Upper lobe of left lung (tissue), 6 donors: ENCODE results near the gene CDH18. TPM values are rescaled to one million over a fixed set of nuclear protein-coding genes. Genes with fewer than 3 reads are reported as not detected.

ENCODE experiments used
- ATAC-seq, 2 donors: fragments of 200-7000 bp; cut with Tn5 transposase; one replicate each; pipeline ENCODE4 v1.9.1; 2022; ENCODE audit warnings: mild to moderate bottlenecking in 2 of 2, moderate library complexity in 2 of 2; ENCODE audit not compliant: low FRiP score in 2 of 2
- DNase-seq, 2 donors: peaks; one replicate each; pipeline ENCODE4 v3.0.0-alpha.2; 2019 to 2020
- H3K27ac ChIP-seq, 4 donors: fragments of 200-600 bp; sonication (generic); one replicate each; pipeline ENCODE4 v1.5.1; 2016 to 2019
- H3K27me3 ChIP-seq, 4 donors: fragments of 200-600 bp; sonication (generic); one replicate each; pipeline ENCODE4 v1.5.1; 2017 to 2019
- H3K36me3 ChIP-seq, 4 donors: fragments of 200-600 bp; sonication (generic); one replicate each; pipeline ENCODE4 v1.5.1; 2016 to 2019
- H3K4me1 ChIP-seq, 4 donors: fragments of 200-600 bp; sonication (generic); one replicate each; pipeline ENCODE4 v1.5.1; 2018 to 2019
- H3K4me3 ChIP-seq, 4 donors: fragments of 200-600 bp; sonication (generic); one replicate each; pipeline ENCODE4 v1.5.1; 2017 to 2019; ENCODE audit warnings: mild to moderate bottlenecking in 2 of 4, moderate library complexity in 1 of 4
- H3K9me3 ChIP-seq, 4 donors: fragments of 200-600 bp; sonication (generic); one replicate each; pipeline ENCODE4 v1.5.1; 2018 to 2019
- CTCF ChIP-seq, 6 experiments: fragments of 450-650 bp in 4 of 6; fragments of 200-600 bp in 2 of 6; sonication (generic) in 2 of 6; IDR thresholded peaks; one replicate each; pipeline ENCODE4 v1.5.1; 2016 to 2019; ENCODE audit warnings: antibody characterized with exemption in 6 of 6
- EP300 ChIP-seq, 4 donors: sonication (generic); formaldehyde crosslinking; IDR thresholded peaks; one replicate each; pipeline ENCODE4 v1.5.1; 2017; ENCODE audit warnings: antibody characterized with exemption in 4 of 4, control low read depth in 2 of 4
- POLR2A ChIP-seq, 4 donors: fragments of 450-650 bp; IDR thresholded peaks; one replicate each; pipeline ENCODE4 v1.5.1; 2016 to 2017; ENCODE audit warnings: antibody characterized with exemption in 4 of 4, mild to moderate bottlenecking in 2 of 4
- POLR2AphosphoS5 ChIP-seq, 2 donors: sonication (generic); formaldehyde crosslinking; IDR thresholded peaks; one replicate each; pipeline ENCODE4 v1.5.1; 2017; ENCODE audit warnings: antibody characterized with exemption in 2 of 2
- WGBS, 2 donors: methylation state at CpG; one replicate each; pipeline ENCODE4 v1.1.5; 2017 to 2018; 5-methylcytosine and 5-hydroxymethylcytosine counted together
- total RNA-seq, 6 donors: library from RNA; depleted of rRNA in 4 of 6; stranded (reverse); fragments of >200 nt in 4 of 6; gene quantifications; one replicate each; pipeline versions ENCODE4 v1.1.0 to v1.2.1, GENCODE V29; 2016 to 2021
- donor health status: DM: no; HTN: no; CAD: no; lungs with moderate emphysema.
- donor health status: DM: no; HTN: yes; CAD: no; lungs with severe emphysema.

The CDH18 gene
- total RNA-seq, 6 donors from 2014 or later = not detected

DNA sequence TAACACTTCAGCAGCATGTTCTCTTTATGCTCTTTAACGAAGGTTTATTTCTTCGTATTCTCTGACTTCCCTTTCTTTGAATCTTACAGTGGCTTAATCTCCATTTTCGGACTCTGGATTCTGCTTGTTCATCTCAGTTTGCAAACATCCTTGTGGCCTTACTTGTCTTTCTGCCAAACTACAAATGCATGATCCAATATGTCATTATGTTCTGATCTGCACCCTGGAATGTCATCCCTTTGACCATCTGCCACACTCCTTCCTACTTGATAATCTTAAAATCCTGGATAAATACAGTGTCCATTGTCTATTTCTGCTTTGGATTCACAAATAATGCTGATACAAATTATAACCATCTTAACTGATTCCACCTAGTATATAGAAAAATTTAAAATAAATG is 499.2 kb downstream of the CDH18 start:
- Histone ChIP-seq H3K27ac (no peak overlapping the region), H3K27me3 (no peaks in the 10 kb centered on the region), H3K36me3 (no peaks in the 10 kb centered on the region), H3K4me3 (no peak overlapping the region), H3K4me1 (no peaks in the 10 kb centered on the region), H3K9me3 (no peaks in the 10 kb centered on the region)
- 72 to 74% methylated on average over 3 of the region's 3 CpGs for WGBS, 2 donors
- ATAC-seq (no peak), DNase-seq (no peak)
- TF ChIP-seq CTCF (IDR thresholded peaks at IDR 0.05) = no peak
- TF ChIP-seq POLR2AphosphoS5 (IDR thresholded peaks at IDR 0.05) = no peak
- TF ChIP-seq POLR2A (IDR thresholded peaks at IDR 0.05) = no peak
- no peak for TF ChIP-seq EP300 (IDR thresholded peaks at IDR 0.05)

- no peak overlapping the region for H3K4me3 ChIP-seq
- H3K9me3 ChIP-seq = no peaks in the 10 kb centered on the region
- no peak overlapping the region for H3K27ac ChIP-seq
- TF ChIP-seq POLR2AphosphoS5 (IDR thresholded peaks at IDR 0.05) (no peak), CTCF (IDR thresholded peaks at IDR 0.05) (no peak), EP300 (IDR thresholded peaks at IDR 0.05) (no peak), POLR2A (IDR thresholded peaks at IDR 0.05) (no peak)
- DNase-seq (no peak), ATAC-seq (no peak)
- no peaks in the 10 kb centered on the region for H3K4me1 ChIP-seq
- H3K36me3 ChIP-seq = no peaks in the 10 kb centered on the region
- no peaks in the 10 kb centered on the region for H3K27me3 ChIP-seq
Observed at GRCh38 chr5:19487480-19487879, 500.5 kb downstream of the CDH18 start.

DNA sequence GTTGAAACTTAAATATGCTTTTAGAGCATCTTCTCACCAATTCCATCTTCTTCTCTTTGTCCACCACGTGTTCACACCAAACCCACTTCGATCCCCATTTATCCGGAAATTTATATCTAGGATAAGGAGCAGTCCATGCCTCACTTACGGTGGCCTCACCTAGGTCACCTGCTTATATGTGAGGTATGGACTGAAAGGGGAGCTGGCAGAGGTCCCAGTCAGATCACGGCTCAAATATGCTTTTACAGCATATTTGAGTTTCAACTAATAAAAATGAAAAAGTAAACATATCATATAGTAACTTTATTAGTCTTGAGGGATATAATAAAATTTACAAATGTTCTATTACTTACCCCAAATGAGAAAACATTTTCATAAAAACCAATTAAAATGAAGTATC is 508.4 kb downstream of the CDH18 start:
- H3K27me3 ChIP-seq = no peaks in the 10 kb centered on the region
- WGBS, 2 donors = 78 to 81% methylated on average over 5 of the region's 5 CpGs
- no peak overlapping the region for H3K4me3 ChIP-seq
- TF ChIP-seq EP300 (IDR thresholded peaks at IDR 0.05) = no peak
- no peak for TF ChIP-seq CTCF (IDR thresholded peaks at IDR 0.05)
- TF ChIP-seq POLR2AphosphoS5 (IDR thresholded peaks at IDR 0.05) = no peak
- TF ChIP-seq POLR2A (IDR thresholded peaks at IDR 0.05) = no peak
- no peaks in the 10 kb centered on the region for H3K9me3 ChIP-seq
- no peaks in the 10 kb centered on the region for H3K4me1 ChIP-seq
- DNase-seq = no peak
- H3K27ac ChIP-seq = no peak overlapping the region
- H3K36me3 ChIP-seq = no peaks in the 10 kb centered on the region
- ATAC-seq = no peak

- WGBS, 2 donors = 44 to 68% methylated on average over 1 of the region's 1 CpG
- Histone ChIP-seq H3K27me3 (no peaks in the 10 kb centered on the region), H3K36me3 (no peaks in the 10 kb centered on the region), H3K27ac (no peak overlapping the region), H3K4me3 (no peak overlapping the region), H3K4me1 (no peaks in the 10 kb centered on the region), H3K9me3 (no peaks in the 10 kb centered on the region)
- ATAC-seq (no peak), DNase-seq (no peak)
- TF ChIP-seq POLR2A (IDR thresholded peaks at IDR 0.05) = no peak
- TF ChIP-seq CTCF (IDR thresholded peaks at IDR 0.05) = no peak
- no peak for TF ChIP-seq EP300 (IDR thresholded peaks at IDR 0.05)
- no peak for TF ChIP-seq POLR2AphosphoS5 (IDR thresholded peaks at IDR 0.05)
Observed at GRCh38 chr5:19462019-19462418, 526.0 kb downstream of the CDH18 start.

DNA sequence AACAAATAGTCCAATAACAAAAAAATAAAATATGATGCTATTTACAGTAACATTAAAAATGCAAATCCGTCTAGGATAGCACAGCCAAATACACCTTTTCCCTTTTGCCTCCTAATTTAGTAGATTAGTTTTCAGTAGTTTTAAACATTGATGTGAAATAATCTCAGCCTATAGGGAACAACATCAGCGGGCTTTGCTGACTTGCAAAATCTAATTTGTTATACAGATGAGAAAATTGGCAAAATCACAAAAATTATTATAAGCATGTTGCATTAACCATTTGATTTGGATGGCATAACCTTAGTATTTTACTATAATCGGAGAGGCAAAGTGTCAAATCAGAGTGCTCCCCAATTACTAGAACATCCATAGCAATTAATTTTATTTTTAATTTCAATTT is 563.5 kb downstream of the CDH18 start:
- DNase-seq (no peak), ATAC-seq (no peak)
- no peaks in the 10 kb centered on the region for H3K27me3 ChIP-seq
- H3K27ac ChIP-seq = no peak overlapping the region
- no peaks in the 10 kb centered on the region for H3K9me3 ChIP-seq
- 81 to 94% methylated on average over 3 of the region's 3 CpGs for WGBS, 2 donors
- no peak overlapping the region for H3K4me3 ChIP-seq
- TF ChIP-seq POLR2AphosphoS5 (IDR thresholded peaks at IDR 0.05) (no peak), CTCF (IDR thresholded peaks at IDR 0.05) (no peak), POLR2A (IDR thresholded peaks at IDR 0.05) (no peak), EP300 (IDR thresholded peaks at IDR 0.05) (no peak)
- H3K4me1 ChIP-seq = no peaks in the 10 kb centered on the region
- H3K36me3 ChIP-seq = no peaks in the 10 kb centered on the region
